Endodermal cell (in vitro differentiated cells): ENCODE results near the gene MEIKIN. TPM values are rescaled to one million over a fixed set of nuclear protein-coding genes. Genes with fewer than 3 reads are reported as not detected.

Experiments
- DNase-seq: peaks from one replicate; pipeline ENCODE4 v3.0.0-alpha.2; 2017
- H3K27ac ChIP-seq: 2 replicates; pipeline ENCODE4 v1.5.1; 2013; ENCODE audit warnings: mild to moderate bottlenecking, low read depth, low read length, moderate library complexity
- H3K27me3 ChIP-seq: 2 replicates; pipeline ENCODE4 v1.6.1; 2013; ENCODE audit warnings: mild to moderate bottlenecking, low read length, moderate library complexity; ENCODE audit not compliant: insufficient read depth, control insufficient read depth, poor library complexity, severe bottlenecking
- H3K36me3 ChIP-seq: 2 replicates; pipeline ENCODE4 v1.7.0; 2013; ENCODE audit warnings: mild to moderate bottlenecking, low read length, moderate library complexity; ENCODE audit not compliant: control insufficient read depth, insufficient read depth
- H3K4me1 ChIP-seq: one replicate; pipeline ENCODE4 v1.7.0; 2013; ENCODE audit warnings: low read length; ENCODE audit not compliant: control insufficient read depth, insufficient read depth
- H3K4me3 ChIP-seq: 2 replicates; pipeline ENCODE4 v1.5.1; 2013; ENCODE audit warnings: mild to moderate bottlenecking, low read length, moderate library complexity
- H3K9ac ChIP-seq: 2 replicates; pipeline ENCODE4 v1.6.1; 2013; ENCODE audit warnings: mild to moderate bottlenecking, low read length, moderate library complexity; ENCODE audit not compliant: poor library complexity, severe bottlenecking; ENCODE audit errors: extremely low read depth
- H3K9me3 ChIP-seq: 2 replicates; pipeline ENCODE4 v1.6.1; 2013; ENCODE audit warnings: mild to moderate bottlenecking, low read length, moderate library complexity; ENCODE audit not compliant: control insufficient read depth
- H3K27ac Mint-ChIP-seq: 2 replicates; pipeline ENCODE4 v1.8.0; 2020; ENCODE audit warnings: mixed read lengths
- H3K27me3 Mint-ChIP-seq: 2 replicates; pipeline ENCODE4 v1.8.0; 2021; ENCODE audit warnings: mild to moderate bottlenecking, mixed read lengths; ENCODE audit not compliant: insufficient read depth
- H3K36me3 Mint-ChIP-seq: 2 replicates; pipeline ENCODE4 v1.8.0; 2020; ENCODE audit warnings: low read depth, mixed read lengths
- H3K4me1 Mint-ChIP-seq: 2 replicates; pipeline ENCODE4 v1.8.0; 2020; ENCODE audit warnings: mixed read lengths
- H3K4me3 Mint-ChIP-seq: 2 replicates; pipeline ENCODE4 v1.8.0; 2020; ENCODE audit warnings: mild to moderate bottlenecking, moderate library complexity, mixed read lengths
- H3K9me3 Mint-ChIP-seq: 2 replicates; pipeline ENCODE4 v1.8.0; 2020; ENCODE audit warnings: mild to moderate bottlenecking, mixed read lengths
- WGBS, 2 experiments: methylation state at CpG; one replicate each; pipeline versions ENCODE4 v1.1.5 to v1.1.7; 2013; ENCODE audit warnings: missing lambda C conversion rate in 2 of 2, mixed read lengths in 1 of 2; ENCODE audit not compliant: insufficient coverage in 1 of 2, insufficient read length in 1 of 2; 5-methylcytosine and 5-hydroxymethylcytosine counted together
- total RNA-seq, 2 donors: library from RNA; stranded (reverse); fragmentation: NEBNext Ultra II Directional in 1 of 2; extraction: Animal tissue kit (Norgen Biotek cat#: 25700) in 1 of 2; gene quantifications; 2 replicates in 1 of 2; 3 replicates in 1 of 2; pipeline ENCODE4 v1.2.1, GENCODE V29; 2021
- TF ChIP-seq, protein P1 (sequence below): fragments of 200-600 bp; sonication (generic); conservative IDR thresholded peaks from 2 replicates; pipeline ENCODE4 v1.5.0; 2021; ENCODE audit warnings: antibody characterized with exemption, mild to moderate bottlenecking

MEIKIN gene
- total RNA-seq, 2 donors from 2014 or later = not detected

DNA sequence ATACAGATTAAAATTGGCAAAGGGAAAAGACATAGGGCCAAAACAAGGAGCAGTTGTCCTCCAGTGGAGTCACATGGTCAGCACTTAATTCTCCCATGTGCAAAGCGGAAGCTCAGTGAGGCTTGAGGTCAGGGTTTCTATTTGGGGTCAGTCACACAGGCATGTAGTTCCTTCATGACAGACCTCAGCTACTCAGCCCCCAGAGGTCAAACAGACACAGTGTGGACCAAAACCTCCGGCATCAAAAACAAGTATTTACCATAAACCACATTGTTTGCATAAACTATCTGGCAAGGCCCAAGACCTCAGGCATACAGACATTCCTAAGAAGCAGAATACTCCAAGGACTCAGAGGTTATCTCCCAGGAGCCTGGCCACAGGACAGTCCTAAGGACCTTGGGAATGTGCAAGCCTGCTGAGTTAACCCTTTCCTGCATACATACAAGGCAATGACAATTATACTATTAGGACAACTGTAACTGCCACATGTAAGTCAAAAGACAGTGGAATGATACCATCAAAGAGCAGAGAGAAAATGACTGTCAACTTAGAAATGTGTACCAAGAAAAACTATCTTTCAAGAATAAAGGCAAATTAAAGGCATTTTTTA lies 120.0 kb downstream of the MEIKIN start:
- 89 to 100% methylated on average over 1 to 2 of the region's 2 CpGs for WGBS, 2 experiments
- peak; percentile 44 for DNase-seq
- Mint-ChIP-seq H3K27me3 (no peaks in the 10 kb centered on the region), H3K9me3 (peaks cover 8% of the 10 kb centered on the region), H3K4me3 (no peak overlapping the region), H3K27ac (peak overlapping the region; percentile 32), H3K4me1 (peaks cover 2% of the 10 kb centered on the region), H3K36me3 (no peaks in the 10 kb centered on the region)
- H3K27me3 ChIP-seq = no peaks in the 10 kb centered on the region
- H3K27ac ChIP-seq = no peak overlapping the region
- H3K4me1 ChIP-seq = no peaks in the 10 kb centered on the region
- no peak overlapping the region for H3K9ac ChIP-seq
- H3K4me3 ChIP-seq = no peak overlapping the region
- H3K36me3 ChIP-seq = no peaks in the 10 kb centered on the region
- H3K9me3 ChIP-seq = no peaks in the 10 kb centered on the region
- TF ChIP-seq, protein P1, sequence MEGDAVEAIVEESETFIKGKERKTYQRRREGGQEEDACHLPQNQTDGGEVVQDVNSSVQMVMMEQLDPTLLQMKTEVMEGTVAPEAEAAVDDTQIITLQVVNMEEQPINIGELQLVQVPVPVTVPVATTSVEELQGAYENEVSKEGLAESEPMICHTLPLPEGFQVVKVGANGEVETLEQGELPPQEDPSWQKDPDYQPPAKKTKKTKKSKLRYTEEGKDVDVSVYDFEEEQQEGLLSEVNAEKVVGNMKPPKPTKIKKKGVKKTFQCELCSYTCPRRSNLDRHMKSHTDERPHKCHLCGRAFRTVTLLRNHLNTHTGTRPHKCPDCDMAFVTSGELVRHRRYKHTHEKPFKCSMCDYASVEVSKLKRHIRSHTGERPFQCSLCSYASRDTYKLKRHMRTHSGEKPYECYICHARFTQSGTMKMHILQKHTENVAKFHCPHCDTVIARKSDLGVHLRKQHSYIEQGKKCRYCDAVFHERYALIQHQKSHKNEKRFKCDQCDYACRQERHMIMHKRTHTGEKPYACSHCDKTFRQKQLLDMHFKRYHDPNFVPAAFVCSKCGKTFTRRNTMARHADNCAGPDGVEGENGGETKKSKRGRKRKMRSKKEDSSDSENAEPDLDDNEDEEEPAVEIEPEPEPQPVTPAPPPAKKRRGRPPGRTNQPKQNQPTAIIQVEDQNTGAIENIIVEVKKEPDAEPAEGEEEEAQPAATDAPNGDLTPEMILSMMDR = no peak

DNA sequence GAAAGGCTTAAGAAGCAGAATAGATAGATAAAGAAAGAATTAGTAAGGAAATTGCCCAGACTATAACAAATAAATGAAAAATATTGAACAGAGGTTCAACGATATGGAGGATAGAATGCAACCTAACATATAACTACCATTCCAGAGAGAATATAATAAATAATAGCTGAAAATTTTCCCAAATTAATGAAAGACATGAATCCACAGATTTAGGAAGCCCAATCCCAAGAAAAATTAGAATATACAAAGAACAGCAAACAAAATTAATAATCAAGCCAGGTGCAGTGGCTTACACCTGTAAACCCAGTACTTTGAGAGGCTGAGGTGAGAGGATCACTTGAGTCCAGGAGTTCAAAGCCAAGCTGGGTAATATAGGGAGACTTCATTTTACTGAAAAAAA lies 120.8 kb downstream of the MEIKIN start:
- peaks cover 5% of the 10 kb centered on the region for H3K9me3 Mint-ChIP-seq
- no peak overlapping the region for H3K4me3 ChIP-seq
- H3K36me3 Mint-ChIP-seq = no peaks in the 10 kb centered on the region
- DNase-seq = no peak
- no peak overlapping the region for H3K4me3 Mint-ChIP-seq
- H3K4me1 ChIP-seq = no peaks in the 10 kb centered on the region
- H3K4me1 Mint-ChIP-seq = peaks cover 2% of the 10 kb centered on the region
- no peaks in the 10 kb centered on the region for H3K27me3 Mint-ChIP-seq
- H3K9ac ChIP-seq = no peak overlapping the region
- H3K27ac Mint-ChIP-seq = no peak overlapping the region
- H3K27me3 ChIP-seq = no peaks in the 10 kb centered on the region
- H3K9me3 ChIP-seq = no peaks in the 10 kb centered on the region
- TF ChIP-seq, protein P1 = no peak
- no peaks in the 10 kb centered on the region for H3K36me3 ChIP-seq
- no peak overlapping the region for H3K27ac ChIP-seq
- no CpG with 5 or more reads among the region's 1 CpG for WGBS, 2 experiments

DNA sequence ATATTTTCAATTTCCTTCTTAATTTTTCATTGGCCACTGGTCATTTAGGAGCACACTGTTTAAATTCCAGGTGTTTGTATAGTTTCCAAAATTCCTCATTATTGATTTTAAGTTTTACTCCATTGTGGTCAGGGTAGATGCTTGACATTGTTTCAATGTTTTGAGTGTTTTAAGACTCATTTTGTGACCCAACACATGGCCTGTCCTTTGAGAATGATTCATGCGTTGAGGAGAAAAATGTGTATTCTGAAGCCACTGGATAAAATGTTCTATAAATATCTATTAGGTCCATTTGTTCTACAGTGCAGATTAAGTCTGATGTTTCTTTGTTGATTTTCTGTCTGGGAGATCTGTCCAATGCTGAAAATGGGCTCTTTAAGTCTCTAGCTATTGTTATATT lies 124.2 kb downstream of the MEIKIN start:
- no peaks in the 10 kb centered on the region for H3K4me1 ChIP-seq
- no peak overlapping the region for H3K27ac ChIP-seq
- H3K27me3 Mint-ChIP-seq = no peaks in the 10 kb centered on the region
- H3K9ac ChIP-seq = no peak overlapping the region
- WGBS, 2 experiments = 83 to 100% methylated on average over 1 of the region's 1 CpG
- H3K9me3 Mint-ChIP-seq = no peaks in the 10 kb centered on the region
- no peak for DNase-seq
- TF ChIP-seq, protein P1 = no peak
- H3K36me3 Mint-ChIP-seq = no peaks in the 10 kb centered on the region
- H3K4me1 Mint-ChIP-seq = peaks cover 2% of the 10 kb centered on the region
- no peaks in the 10 kb centered on the region for H3K36me3 ChIP-seq
- H3K4me3 ChIP-seq = no peak overlapping the region
- no peak overlapping the region for H3K27ac Mint-ChIP-seq
- no peaks in the 10 kb centered on the region for H3K27me3 ChIP-seq
- H3K4me3 Mint-ChIP-seq = no peak overlapping the region
- no peaks in the 10 kb centered on the region for H3K9me3 ChIP-seq
